ENCODE data around the gene ARHGAP42.

ARHGAP42 gene

GRCh38 chr11:100801225-100801999 is 114.3 kb downstream of the ARHGAP42 start:
- no peak for DNase-seq (ENCODE audit: low spot score)

DNA sequence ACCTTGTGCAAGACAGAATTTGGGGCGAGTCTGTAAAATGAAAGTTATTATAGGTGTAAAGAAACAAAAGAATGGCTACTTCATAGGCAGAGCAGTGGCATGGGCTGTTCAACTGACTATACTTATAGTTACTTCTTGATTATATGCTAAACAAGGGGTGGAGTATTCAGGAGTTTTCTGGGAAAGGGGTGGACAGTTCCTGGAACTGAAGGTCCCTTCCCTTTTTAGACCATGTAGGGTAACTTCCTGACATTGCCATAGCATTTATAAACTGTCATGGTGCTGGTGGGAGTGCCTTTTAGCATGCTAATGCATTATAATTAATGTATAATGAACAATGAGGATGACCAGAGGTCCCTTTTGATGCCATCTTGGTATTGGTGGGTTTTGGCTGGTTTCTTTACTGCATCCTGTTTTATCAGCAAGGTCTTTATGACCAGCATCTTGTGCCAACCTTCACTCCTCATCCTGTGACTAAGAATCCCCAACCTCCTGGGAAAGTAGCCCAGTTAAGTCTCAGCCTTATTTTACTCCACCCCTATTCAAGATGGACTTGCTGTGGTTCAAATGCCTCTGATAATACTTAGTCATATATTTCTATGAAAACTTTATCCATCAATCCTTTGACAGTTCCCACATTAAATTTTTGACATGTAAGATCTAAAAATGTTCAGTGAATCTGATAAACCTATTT is 118.6 kb downstream of the ARHGAP42 start:
- no peak for DNase-seq (ENCODE audit: low spot score)

DNA sequence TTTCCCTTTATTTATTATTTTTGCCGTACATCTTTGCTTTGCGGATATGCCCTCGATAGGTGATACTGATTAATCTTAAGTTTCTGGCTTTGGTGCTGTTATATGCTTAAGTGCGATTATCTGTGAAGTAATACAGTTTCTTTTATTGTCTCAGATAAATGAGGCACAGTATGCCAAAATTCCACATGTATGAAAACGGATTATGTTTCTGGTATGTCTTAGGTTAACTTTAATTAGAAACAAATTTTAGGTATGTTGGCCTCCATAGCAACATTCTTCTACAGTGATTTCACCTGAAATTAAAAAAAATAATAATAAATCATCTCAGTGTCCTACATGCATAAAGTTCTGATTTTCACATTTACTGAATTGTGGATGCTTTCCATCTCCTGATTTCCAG is 119.2 kb downstream of the ARHGAP42 start:
- no peak for DNase-seq (ENCODE audit: low spot score)

DNA sequence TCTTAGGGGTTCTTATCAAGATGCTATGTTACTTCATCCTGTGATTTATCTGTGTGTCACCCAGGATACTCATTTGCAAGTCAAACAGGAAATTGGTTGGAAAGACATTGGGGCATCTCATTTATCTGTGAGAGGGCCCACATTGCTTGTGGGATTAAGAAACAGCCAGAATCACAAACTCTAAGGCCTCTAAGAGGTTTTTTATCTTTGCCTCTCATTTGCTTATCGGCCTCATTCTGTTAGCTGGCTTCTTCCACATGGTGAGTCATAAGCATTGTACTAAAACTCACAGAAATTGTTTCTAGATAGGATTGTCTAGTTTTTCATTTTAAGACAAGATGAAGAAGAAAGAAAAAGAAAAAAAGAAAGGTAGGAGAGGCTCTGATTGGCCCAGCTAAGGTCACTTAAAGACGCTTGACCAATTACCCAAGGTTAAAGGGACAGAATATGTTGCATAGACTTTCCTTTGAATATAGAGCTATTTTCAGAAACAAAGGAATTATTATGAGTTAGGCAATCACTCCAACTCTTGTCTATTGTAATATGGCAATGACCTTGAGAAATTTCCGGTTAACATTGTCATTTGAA is 121.9 kb downstream of the ARHGAP42 start:
- no peak for DNase-seq (ENCODE audit: low spot score)

- no peak for DNase-seq (ENCODE audit: low spot score)
Measured at GRCh38 chr11:100810146-100810545, 123.1 kb downstream of the ARHGAP42 start.

DNA sequence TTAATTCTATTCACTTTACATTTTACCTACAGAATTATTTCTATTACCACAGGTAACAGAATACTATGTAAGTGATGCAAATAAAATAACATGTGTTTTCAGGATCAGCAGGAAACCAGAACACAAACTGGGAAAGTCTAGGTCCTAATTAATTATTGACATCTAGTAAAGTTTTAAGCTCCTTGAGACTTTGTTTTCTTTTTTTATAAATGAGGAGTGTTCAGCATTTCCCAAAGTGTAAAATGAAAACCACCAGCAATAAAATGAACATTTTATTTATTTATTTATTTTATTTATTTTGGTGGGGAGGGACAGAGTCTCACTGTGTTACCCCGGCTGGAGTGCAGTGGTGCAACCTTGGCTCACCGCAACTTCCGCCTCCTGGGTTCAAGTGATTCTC is 123.6 kb downstream of the ARHGAP42 start:
- no peak for DNase-seq (ENCODE audit: low spot score)

DNA sequence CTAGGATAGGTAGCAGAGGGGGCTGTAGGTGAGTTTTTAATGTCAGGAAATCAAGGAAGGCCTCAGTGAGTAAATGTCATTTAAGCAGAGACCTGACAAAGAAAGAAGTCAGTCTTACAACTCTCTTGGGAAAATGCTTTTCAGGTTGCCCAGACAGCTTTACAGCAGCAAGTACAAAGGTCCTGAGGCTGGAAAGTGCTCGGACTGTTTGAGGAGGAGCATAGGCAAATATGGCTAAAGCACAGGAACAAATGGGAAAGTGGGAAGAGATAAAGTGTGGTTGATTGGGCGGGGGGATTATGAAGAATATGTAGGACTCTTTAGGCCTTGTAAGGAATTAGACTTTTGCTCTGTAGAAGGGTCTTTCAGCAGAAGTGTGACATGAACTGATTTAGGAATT is 125.4 kb downstream of the ARHGAP42 start:
- DNase-seq (ENCODE audit: low spot score) = no peak

GRCh38 chr11:100815787-100816330 is 128.8 kb downstream of the ARHGAP42 start:
- DNase-seq (ENCODE audit: low spot score) = no peak

- DNase-seq (ENCODE audit: low spot score) = no peak
Measured at GRCh38 chr11:100816823-100817222, 129.7 kb downstream of the ARHGAP42 start.

- DNase-seq (ENCODE audit: low spot score) = no peak
Measured at GRCh38 chr11:100817620-100818019, 130.5 kb downstream of the ARHGAP42 start.

- DNase-seq (ENCODE audit: low spot score) = no peak
Measured at GRCh38 chr11:100820621-100821020, 133.5 kb downstream of the ARHGAP42 start.

GRCh38 chr11:100821198-100821597 is 134.1 kb downstream of the ARHGAP42 start:
- DNase-seq (ENCODE audit: low spot score) = no peak

GRCh38 chr11:100823360-100823759 is 136.3 kb downstream of the ARHGAP42 start:
- no peak for DNase-seq (ENCODE audit: low spot score)

DNA sequence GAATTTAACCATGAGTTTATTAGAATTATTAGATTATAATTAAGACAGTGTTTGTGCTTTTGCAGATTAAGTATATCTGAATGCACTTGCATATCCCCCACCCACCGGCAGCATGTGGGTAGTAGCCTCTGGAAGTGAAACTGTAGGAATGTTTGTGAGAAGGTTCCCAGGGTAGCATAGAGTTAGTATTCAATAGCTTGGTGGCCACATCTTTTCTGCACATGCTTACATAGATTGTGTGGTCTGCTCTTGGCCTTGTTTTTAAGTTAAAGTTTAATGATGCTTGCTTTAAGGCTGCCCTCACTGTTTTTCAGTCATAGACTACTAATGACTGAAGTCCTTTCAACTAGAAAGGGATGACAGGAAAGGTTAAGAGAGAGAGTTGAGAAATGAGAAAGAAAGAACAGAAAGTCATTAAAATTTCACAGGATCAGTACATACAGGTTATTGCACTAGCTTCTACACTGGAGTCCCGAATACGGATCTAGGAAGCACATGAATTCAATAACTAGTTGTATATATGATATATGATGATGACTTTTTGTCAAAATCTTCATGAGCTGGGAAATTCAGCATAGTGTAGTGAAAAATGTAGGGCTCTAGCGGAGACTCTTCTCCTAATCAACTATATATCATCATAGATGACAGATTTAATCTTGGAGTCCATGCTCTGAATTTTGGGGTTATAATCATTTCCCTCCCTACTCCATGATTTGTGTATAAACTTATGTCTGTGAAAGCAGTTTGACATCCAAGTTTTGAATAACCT is 137.1 kb downstream of the ARHGAP42 start:
- DNase-seq (ENCODE audit: low spot score) = no peak

GRCh38 chr11:100825626-100826025 is 138.5 kb downstream of the ARHGAP42 start:
- DNase-seq (ENCODE audit: low spot score) = no peak

DNA sequence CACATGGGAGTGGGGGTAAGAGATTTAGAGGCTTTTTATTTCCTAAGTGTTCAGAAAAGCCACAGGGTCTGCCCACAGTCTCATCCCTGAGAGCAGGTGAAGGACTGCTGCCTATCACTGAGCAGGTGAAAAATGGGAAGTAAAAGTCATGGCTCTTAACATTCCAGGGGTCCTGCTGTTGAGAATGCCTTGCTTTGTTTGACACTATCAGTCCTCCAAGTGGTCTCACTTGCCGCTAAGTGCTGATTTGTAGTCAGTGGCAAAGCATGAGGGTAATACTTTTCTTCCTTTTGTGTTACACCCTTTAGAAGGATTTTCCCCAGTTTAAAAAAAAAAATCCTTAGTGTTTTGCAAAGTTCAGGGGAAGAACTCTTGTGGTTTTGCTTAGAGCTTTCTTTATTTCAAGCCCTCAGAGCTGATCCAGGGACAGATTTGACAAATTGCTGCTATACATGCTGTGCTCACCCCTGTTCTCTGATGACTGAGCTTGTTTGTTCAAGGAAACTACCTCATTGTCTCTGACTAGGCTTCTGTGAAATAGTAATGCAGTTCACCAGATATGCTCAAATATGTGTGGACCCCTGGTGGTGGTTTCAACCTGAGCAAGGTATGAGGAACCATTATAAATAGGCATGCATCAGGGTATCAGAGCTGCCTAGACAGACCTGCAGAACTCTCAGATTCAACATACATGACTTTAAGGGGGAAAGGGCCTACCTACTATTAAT is 141.0 kb downstream of the ARHGAP42 start:
- no peak for DNase-seq (ENCODE audit: low spot score)

DNA sequence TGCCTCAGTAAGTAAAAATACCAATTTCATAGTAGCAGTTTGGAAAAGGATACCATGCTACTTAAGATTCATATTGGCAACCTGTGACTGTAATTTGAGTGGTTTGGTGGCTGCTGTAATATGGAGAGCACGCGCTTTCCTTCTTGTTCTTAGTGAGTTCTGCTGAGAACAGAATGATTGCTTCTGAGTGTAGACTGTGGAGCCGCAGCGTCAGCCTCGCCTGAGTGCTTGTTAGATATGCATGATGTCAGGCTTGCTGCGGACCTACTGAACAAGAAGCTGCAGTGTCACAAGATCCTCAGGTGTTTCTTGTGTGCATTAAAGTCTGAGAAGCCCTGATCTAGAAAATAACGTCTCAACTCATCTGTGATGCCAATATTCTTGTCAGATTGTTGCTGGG is 143.2 kb downstream of the ARHGAP42 start:
- DNase-seq (ENCODE audit: low spot score) = no peak

DNA sequence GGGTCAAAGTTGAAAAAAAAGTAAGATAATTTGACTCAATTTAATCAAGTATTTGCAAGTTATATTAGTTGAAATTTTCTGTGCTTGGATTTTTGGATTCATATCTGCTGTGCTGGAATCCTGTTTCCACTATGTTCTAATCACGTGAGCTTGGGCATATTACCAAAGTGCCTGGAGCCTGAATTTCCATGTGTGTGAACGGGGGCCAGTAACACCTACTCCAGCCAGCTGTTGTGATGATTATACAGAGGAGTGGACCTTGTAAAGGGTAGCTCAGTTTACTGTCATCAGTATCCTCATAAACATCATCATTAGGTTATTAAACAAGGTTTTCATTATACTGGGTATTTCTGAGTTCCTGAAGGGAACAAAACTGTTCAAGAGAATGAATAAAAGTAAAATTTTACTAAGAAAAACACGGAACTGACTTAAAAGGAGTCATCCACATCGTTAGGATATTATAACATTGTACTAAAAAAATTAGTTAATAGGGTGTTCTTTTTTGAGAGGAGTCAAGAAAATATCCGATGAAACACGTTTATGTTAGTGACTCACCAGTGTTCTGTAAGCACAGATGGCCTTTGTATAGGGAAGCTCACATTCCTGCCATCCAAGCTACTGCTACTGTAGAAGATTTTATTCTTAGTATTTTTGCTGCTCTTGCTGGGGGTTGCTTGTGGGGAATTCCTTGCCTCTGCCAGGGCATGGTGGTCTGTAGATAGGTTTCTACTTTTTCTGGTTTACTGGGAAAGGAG is 144.1 kb downstream of the ARHGAP42 start:
- no peak for DNase-seq (ENCODE audit: low spot score)

GRCh38 chr11:100831929-100832494 is 144.9 kb downstream of the ARHGAP42 start:
- no peak for DNase-seq (ENCODE audit: low spot score)

DNA sequence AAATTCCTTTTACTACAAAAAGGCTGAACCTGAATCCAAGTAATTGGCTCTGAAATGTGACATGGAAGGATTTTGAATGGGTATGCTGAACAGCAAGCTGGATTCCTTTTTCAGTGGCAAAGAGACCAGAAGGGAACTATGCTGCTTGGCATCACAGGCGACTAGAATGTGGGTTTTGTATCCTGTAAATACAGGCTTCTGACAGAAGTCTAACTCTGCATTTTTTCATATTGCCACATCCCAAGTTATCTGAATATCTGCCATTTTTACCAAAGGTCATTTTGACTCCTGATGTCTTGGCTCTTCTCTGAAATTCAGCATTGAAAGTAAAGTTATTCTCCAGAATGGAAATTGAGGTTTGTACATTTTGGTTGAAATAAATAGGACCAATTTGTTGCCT is 145.7 kb downstream of the ARHGAP42 start:
- DNase-seq (ENCODE audit: low spot score) = no peak
